Spleen (tissue), 13 donors: ENCODE results near the gene OR2T5. TPM values are rescaled to one million over a fixed set of nuclear protein-coding genes. Genes with fewer than 3 reads are reported as not detected.
"Not testable (repeated sequence)": the region's sequence is repeated elsewhere in the genome, so short reads cannot be mapped to it uniquely, and the experiment has no call there.

Experiments
- DNase-seq: peaks from one replicate; pipeline ENCODE4 v3.0.0-alpha.2; 2020
- H3K27ac ChIP-seq, 8 donors: fragments of 200-600 bp; sonication (generic) in 7 of 8; 1 replicate in 4 of 8; 2 replicates in 4 of 8; pipeline versions ENCODE4 v1.5.0 to v1.8.0; 2016 to 2021; ENCODE audit warnings: inconsistent platforms in 4 of 8, mild to moderate bottlenecking in 4 of 8, moderate library complexity in 1 of 8
- H3K27me3 ChIP-seq, 7 donors: fragments of 200-600 bp; sonication (generic) in 6 of 7; replicated peaks in 1 of 7; 1 replicate in 4 of 7; 2 replicates in 3 of 7; pipeline versions ENCODE4 v1.5.0 to v1.8.0; 2016 to 2021; ENCODE audit warnings: inconsistent platforms in 3 of 7, mild to moderate bottlenecking in 1 of 7
- H3K36me3 ChIP-seq, 6 donors: fragments of 200-600 bp; sonication (generic) in 5 of 6; 1 replicate in 4 of 6; 2 replicates in 2 of 6; pipeline versions ENCODE4 v1.5.0 to v1.8.0; 2016 to 2021; ENCODE audit warnings: inconsistent platforms in 2 of 6
- H3K4me1 ChIP-seq, 6 donors: fragments of 200-600 bp; sonication (generic) in 5 of 6; 1 replicate in 3 of 6; 2 replicates in 3 of 6; pipeline versions ENCODE4 v1.5.0 to v1.8.0; 2016 to 2021; ENCODE audit warnings: inconsistent platforms in 3 of 6
- H3K4me3 ChIP-seq, 8 donors: fragments of 200-600 bp; sonication (generic) in 7 of 8; 1 replicate in 4 of 8; 2 replicates in 4 of 8; pipeline versions ENCODE4 v1.5.0 to v1.8.0; 2016 to 2021; ENCODE audit warnings: inconsistent platforms in 4 of 8, mild to moderate bottlenecking in 4 of 8, moderate library complexity in 2 of 8
- H3K9me3 ChIP-seq, 8 donors: fragments of 200-600 bp; sonication (generic) in 7 of 8; 1 replicate in 4 of 8; 2 replicates in 4 of 8; pipeline versions ENCODE4 v1.5.0 to v1.8.0; 2016 to 2021; ENCODE audit warnings: inconsistent platforms in 4 of 8
- WGBS, 5 donors: extraction: QIAGEN DNeasy Blood & Tissue Kit in 3 of 5; methylation state at CpG; one replicate each; pipeline versions ENCODE4 v1.1.5 to v1.1.7; 2013 to 2018; 5-methylcytosine and 5-hydroxymethylcytosine counted together
- intact Hi-C: fragments of 100-400 bp; cut with DNase I; formaldehyde crosslinking; loops from one replicate; pipeline ENCODE4 v1.15.0; 2023; ENCODE audit warnings: low total_unique reads
- long read RNA-seq, 2 donors: transcript quantifications; one replicate each; lab custom pipeline, GENCODE V29; 2026
- polyA plus RNA-seq, 3 donors: library from polyadenylated mRNA; stranded (reverse); fragments of 200-250 nt; gene quantifications; one replicate each; pipeline ENCODE4 v1.2.1, GENCODE V29; 2013
- total RNA-seq, 7 donors: library from RNA; depleted of rRNA in 3 of 7; stranded (reverse); fragments of >200 nt in 3 of 7; fragmentation: NEBNext Ultra II Directional in 4 of 7; extraction: Animal tissue kit (Norgen Biotek cat#: 25700) in 4 of 7; gene quantifications; one replicate each; pipeline versions ENCODE4 v1.1.0 to v1.2.1, GENCODE V29; 2016 to 2021
- donor health status: healthy with polysubstance abuse.
- donor health status: DM: no; HTN: no; CAD: no; lungs with moderate emphysema.
- donor health status: DM: no; HTN: no; CAD: no.
- donor health status: Bipolar disorder and iron deficiency.
- donor health status: healthy.
- donor health status: DM: no; HTN: no; CAD: no.
- donor health status: DM: yes; HTN: yes; CAD: no.

OR2T5 gene
- total RNA-seq (not detected), polyA plus RNA-seq (not detected)
- long read RNA-seq, donor 1, result 0 reads
- long read RNA-seq, donor 2, result 0 reads

DNA sequence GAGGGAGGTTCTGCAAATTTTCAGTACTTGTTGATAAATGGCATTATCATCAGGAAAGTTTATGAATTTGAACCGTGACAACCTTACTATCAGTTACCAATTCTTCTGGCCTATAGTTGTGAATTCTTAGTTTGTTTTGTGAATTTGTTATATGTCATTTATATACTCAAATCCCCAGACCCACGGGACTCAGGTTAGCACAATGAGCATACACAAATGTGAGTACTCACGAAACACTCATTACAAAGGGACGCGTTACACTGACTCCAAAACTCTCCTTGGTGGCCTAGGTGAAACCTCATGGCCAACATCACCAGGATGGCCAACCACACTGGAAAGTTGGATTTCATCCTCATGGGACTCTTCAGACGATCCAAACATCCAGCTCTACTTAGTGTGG lies at the start of gene OR2T5:
TSS of gene OR2T5 (plus strand) at position 301 of the 400 bp plus-strand sequence. CDS start at position 301, 0 bp downstream.
- DNase-seq, H3K27ac ChIP-seq, H3K9me3 ChIP-seq, intact Hi-C loops, H3K4me3 ChIP-seq, H3K27me3 ChIP-seq, H3K4me1 ChIP-seq, H3K36me3 ChIP-seq: not testable (repeated sequence)
- 83 to 94% (median 91%) methylated on average over 3 to 5 of the region's 6 CpGs for WGBS, 5 donors

DNA sequence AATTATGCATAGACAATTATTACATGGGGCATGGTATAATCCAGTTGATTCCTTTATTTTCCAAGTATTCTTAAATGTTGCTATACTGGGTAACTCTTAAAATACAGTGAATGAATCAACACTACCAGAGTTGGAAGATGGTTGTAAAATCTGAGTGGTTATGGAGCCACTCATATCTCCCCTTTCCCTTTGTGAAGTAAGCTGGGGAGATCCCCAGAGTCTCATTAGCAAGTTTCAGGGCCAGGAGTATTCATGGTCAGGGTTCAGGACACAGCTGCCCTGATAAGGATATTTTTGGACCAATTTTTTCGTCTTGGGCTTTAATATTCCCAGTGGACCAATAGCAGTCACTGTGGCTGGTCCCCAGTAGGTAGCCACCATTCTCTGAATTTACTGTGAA lies 49.7 kb upstream of the OR2T5 start:
- H3K36me3 ChIP-seq, H3K4me3 ChIP-seq, H3K27ac ChIP-seq, H3K4me1 ChIP-seq, H3K9me3 ChIP-seq, H3K27me3 ChIP-seq, DNase-seq, intact Hi-C loops: not testable (repeated sequence)
- 40 to 54% (median 48%) methylated on average over 1 of the region's 1 CpG; no CpG with 5 or more reads in 1 of the 5 donors for WGBS, 5 donors

DNA sequence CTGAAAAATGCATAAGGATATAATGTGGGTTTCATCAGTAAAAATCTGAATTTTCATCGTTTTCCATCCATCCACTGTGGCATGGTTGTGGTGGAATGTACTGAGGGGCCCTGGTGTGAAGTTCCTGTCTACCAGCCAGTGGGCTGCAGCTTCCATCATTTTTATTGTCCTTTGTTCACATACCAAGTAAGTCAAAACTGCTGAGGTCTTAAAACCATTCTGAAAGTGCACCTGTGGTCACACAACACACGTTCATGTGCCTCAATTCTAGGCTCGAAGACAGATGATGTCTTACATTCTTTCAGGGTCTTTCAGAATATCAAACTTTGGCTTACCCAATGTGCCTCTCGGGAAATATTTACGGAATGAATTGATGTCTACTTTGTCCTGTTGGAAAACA lies 49.1 kb upstream of the OR2T5 start:
- 53 to 75% (median 67%) methylated on average over 5 of the region's 5 CpGs for WGBS, 5 donors

GRCh38 chr1:248442500-248443277 lies 45.7 kb upstream of the OR2T5 start:
- intact Hi-C loops, H3K27ac ChIP-seq, H3K4me3 ChIP-seq, DNase-seq, H3K36me3 ChIP-seq, H3K9me3 ChIP-seq, H3K27me3 ChIP-seq: not testable (repeated sequence)
- H3K4me1 ChIP-seq, result peaks cover 0 to 21% (median 0%) of the 10 kb centered on the region in 6 donors
- 43 to 83% (median 62%) methylated on average over 1 of the region's 2 CpGs for WGBS, 5 donors

More for the DNA sequence above, 49.1 kb upstream of the OR2T5 start:
- H3K9me3 ChIP-seq, H3K4me3 ChIP-seq, H3K27me3 ChIP-seq, H3K4me1 ChIP-seq, DNase-seq, H3K36me3 ChIP-seq, intact Hi-C loops, H3K27ac ChIP-seq: not testable (repeated sequence)

DNA sequence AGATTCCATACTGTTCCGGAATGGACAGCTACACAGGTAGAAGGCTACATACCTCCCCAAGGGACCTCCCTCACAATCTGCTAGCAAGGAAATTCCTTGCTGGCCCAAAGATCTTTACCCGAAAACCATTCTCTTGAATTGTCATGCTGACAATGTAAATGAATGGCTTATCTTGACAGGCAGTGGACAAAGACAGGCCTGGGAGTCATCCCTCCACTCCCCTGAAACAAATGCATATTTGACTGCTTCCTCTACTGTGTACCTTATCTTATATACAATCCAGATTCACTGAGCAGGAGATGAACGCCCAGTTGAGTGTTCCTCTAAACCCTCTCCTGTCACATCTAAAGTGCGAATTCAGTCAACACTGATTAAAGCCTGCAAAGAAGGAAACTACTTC lies 43.8 kb upstream of the OR2T5 start:
- 65 to 85% (median 75%) methylated on average over 4 of the region's 4 CpGs for WGBS, 5 donors
- H3K27me3 ChIP-seq, H3K9me3 ChIP-seq, H3K4me3 ChIP-seq, DNase-seq, intact Hi-C loops, H3K27ac ChIP-seq, H3K36me3 ChIP-seq: not testable (repeated sequence)
- peaks cover 0 to 21% (median 0%) of the 10 kb centered on the region in 6 donors for H3K4me1 ChIP-seq

DNA sequence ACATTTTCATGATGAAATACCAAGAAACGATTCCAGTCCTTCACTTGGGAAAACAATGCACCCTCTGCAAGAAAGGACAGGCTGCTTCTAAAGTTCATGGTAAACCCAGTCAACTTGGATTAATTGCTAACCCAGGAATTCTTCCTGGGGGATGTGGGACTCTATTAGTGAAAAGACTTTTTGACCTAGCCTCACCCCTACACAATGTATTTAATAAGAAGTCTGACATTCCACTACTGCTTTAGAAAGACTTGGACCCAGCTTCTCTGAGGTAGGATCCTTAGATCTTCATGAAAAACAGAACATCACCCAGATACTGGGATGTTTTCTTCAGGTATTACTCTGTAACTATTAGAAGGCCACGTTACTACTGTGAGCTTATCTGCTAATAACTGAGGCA lies 43.0 kb upstream of the OR2T5 start, which contains the start of gene OR2T2:
TSS of gene OR2T2 (plus strand) at position 239 of the 400 bp plus-strand sequence. CDS start 7,161 bp downstream, outside the sequence.
- H3K27ac ChIP-seq, DNase-seq, H3K27me3 ChIP-seq, H3K4me3 ChIP-seq, H3K9me3 ChIP-seq, H3K36me3 ChIP-seq, intact Hi-C loops: not testable (repeated sequence)
- H3K4me1 ChIP-seq, result peaks cover 0 to 21% (median 0%) of the 10 kb centered on the region in 6 donors
- 60 to 67% methylated on average over 1 to 2 of the region's 2 CpGs; no CpG with 5 or more reads in 3 of the 5 donors for WGBS, 5 donors

DNA sequence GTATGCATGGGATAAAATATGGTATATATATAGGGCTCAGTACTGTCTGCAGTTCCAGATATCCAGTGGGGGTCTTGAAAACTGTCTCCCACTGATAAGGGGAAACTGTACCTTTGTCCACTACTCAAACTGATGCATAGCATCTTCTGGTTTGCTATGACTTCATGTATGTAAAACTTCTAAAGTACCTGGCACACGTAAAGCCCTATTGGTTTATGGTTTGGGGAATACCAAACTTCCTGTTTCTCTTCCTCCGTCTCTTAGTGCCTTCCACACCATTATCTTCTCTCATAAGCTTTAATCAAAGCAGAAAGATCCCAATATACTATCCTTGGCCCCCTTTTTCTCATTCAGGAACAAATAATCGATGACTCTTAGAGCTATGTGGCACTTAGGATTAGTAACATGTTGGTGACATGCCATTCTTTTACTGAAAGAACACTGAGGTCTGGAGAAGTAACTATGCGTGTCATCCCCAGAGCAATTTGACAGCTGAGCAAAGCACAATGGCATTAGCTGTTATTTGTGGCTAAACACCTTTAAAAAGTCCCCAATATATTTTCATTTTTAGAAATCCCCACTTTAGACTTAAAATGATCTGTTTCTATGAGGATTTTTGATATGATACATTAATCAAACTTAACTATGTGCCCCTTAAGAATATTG lies 39.8 kb upstream of the OR2T5 start:
- intact Hi-C loops, DNase-seq, H3K27me3 ChIP-seq, H3K4me3 ChIP-seq, H3K36me3 ChIP-seq, H3K9me3 ChIP-seq: not testable (repeated sequence)
- Histone ChIP-seq H3K27ac (peak overlapping the region in 2 of 8 donors; percentile 34 to 65), H3K4me1 (peaks cover 0 to 21% (median 0%) of the 10 kb centered on the region in 6 donors)
- no CpG with 5 or more reads among the region's 4 CpGs for WGBS, 5 donors

- H3K36me3 ChIP-seq, intact Hi-C loops, H3K9me3 ChIP-seq, H3K27me3 ChIP-seq, DNase-seq, H3K4me3 ChIP-seq: not testable (repeated sequence)
- H3K4me1 ChIP-seq, result peaks cover 0 to 15% (median 0%) of the 10 kb centered on the region in 6 donors
- H3K27ac ChIP-seq, result peak overlapping the region in 1 of 8 donors; percentile 56
- 74 to 85% (median 76%) methylated on average over 5 of the region's 6 CpGs for WGBS, 5 donors
Observed at GRCh38 chr1:248449821-248450465, 38.4 kb upstream of the OR2T5 start.

DNA sequence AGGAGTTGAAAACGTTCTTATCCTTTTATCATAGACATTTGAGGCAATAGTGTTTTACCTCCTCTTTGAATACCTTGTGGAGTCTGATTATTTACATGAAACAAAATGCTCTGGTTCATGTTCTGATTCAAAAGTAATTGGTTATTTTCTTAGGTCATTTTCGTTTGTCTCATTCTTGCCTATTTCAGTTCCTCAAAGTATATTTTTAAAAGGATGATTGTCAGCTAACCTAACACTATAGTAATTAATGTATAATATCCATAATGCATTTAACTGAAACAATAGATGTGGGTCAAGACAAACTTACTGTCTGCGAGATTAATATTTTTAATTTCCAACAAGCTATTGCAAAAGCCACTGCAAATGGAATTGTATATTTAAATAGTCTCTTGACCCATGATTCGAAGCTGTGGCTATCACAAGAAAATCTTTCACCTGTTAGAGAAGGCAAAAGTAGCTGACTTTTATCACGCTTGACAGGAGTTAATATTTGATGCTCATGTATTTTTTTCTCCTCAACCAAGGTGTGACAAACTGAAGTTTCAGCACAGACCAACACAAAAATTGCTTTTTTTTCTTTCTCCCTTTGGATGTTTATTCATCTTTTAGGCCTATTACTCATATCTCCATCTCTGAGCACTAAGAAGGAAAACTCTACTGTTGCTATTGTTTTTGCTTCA lies 37.8 kb upstream of the OR2T5 start:
- H3K9me3 ChIP-seq, H3K27me3 ChIP-seq, DNase-seq, intact Hi-C loops, H3K4me3 ChIP-seq, H3K36me3 ChIP-seq: not testable (repeated sequence)
- Histone ChIP-seq H3K27ac (peak overlapping the region in 1 of 8 donors; percentile 50), H3K4me1 (peaks cover 0 to 11% (median 0%) of the 10 kb centered on the region in 6 donors)
- 42 to 55% (median 44%) methylated on average over 2 of the region's 5 CpGs for WGBS, 5 donors

GRCh38 chr1:248453619-248454018 lies 34.8 kb upstream of the OR2T5 start:
- 70 to 92% (median 85%) methylated on average over 5 to 7 of the region's 7 CpGs for WGBS, 5 donors
- H3K4me1 ChIP-seq, intact Hi-C loops, H3K27ac ChIP-seq, H3K36me3 ChIP-seq, H3K9me3 ChIP-seq, H3K4me3 ChIP-seq, DNase-seq, H3K27me3 ChIP-seq: not testable (repeated sequence)
